ENCODE data around the gene CAPN12.

GRCh38 chr19:38735257-38735686 is 9.0 kb downstream of the CAPN12 start:
- TF ChIP-seq POLR2A (IDR thresholded peaks at IDR 0.05): no peak
- TF ChIP-seq CTCF (IDR thresholded peaks at IDR 0.05): no peak
